H1 (cell line): ENCODE measurements around the gene DGKH. TPM values are rescaled to one million over a fixed set of nuclear protein-coding genes. Genes with fewer than 3 reads are reported as not detected.

Source experiments
- CTCF ChIA-PET: fragments of 300-600 bp; sonication (Branson Sonifier 250); formaldehyde crosslinking; loops from one replicate; lab custom pipeline; 2021; ENCODE audit not compliant: partially characterized antibody; lab: Charles Lee
- POLR2A ChIA-PET: fragments of 300-600 bp; sonication (Branson Sonifier 250); formaldehyde crosslinking; loops from one replicate; lab custom pipeline; 2021; ENCODE audit warnings: inconsistent platforms; ENCODE audit not compliant: partially characterized antibody; lab: Charles Lee
- DNase-seq, 2 experiments: peaks; one replicate each; pipeline versions ENCODE4 v3.0.0 to v3.0.0-alpha.2; 2010 to 2022; ENCODE audit warnings: low spot score in 2 of 2, low read depth in 1 of 2, mixed read lengths in 1 of 2
- FAIRE-seq: peaks from 2 replicates; lab custom pipeline; 2011; peaks lifted over from hg19 to GRCh38; lab: Jason Lieb, UNC
- H2AFZ ChIP-seq: 2 replicates; pipeline ENCODE4 v1.8.1; 2012; ENCODE audit warnings: low read length, inconsistent platforms
- H2AK5ac ChIP-seq: 2 replicates; pipeline ENCODE4 v1.6.1; 2013; ENCODE audit warnings: low read depth, low read length
- H2BK120ac ChIP-seq: replicated peaks from 2 replicates; pipeline ENCODE3; 2013; ENCODE audit warnings: low read depth, low read length, inconsistent platforms
- H2BK12ac ChIP-seq: 2 replicates; pipeline ENCODE4 v1.6.1; 2013; ENCODE audit warnings: low read depth, low read length
- H2BK15ac ChIP-seq: 2 replicates; pipeline ENCODE4 v1.6.1; 2013; ENCODE audit warnings: low read length
- H2BK20ac ChIP-seq: 2 replicates; pipeline ENCODE4 v1.6.1; 2013; ENCODE audit warnings: low read length
- H2BK5ac ChIP-seq: 2 replicates; pipeline ENCODE4 v1.6.1; 2013; ENCODE audit warnings: low read depth, low read length
- H3K14ac ChIP-seq: 2 replicates; pipeline ENCODE4 v1.6.1; 2013; ENCODE audit warnings: inconsistent platforms; ENCODE audit not compliant: insufficient read length
- H3K18ac ChIP-seq: 2 replicates; pipeline ENCODE4 v1.6.1; 2013; ENCODE audit warnings: low read length; ENCODE audit errors: extremely low read depth
- H3K23ac ChIP-seq: 2 replicates; pipeline ENCODE4 v1.6.1; 2013; ENCODE audit warnings: inconsistent platforms; ENCODE audit not compliant: insufficient read length
- H3K23me2 ChIP-seq: 2 replicates; pipeline ENCODE4 v1.6.1; 2013; ENCODE audit warnings: low read depth, low read length
- H3K27ac ChIP-seq: 2 replicates; pipeline ENCODE4 v1.6.1; 2011; ENCODE audit warnings: low read depth, low read length, inconsistent platforms
- H3K27me3 ChIP-seq, 4 experiments: replicated peaks in 1 of 4; 1 replicate in 1 of 4; 2 replicates in 3 of 4; pipeline versions ENCODE4 v1.6.1 to v1.8.1; 2011 to 2013; ENCODE audit warnings: low read length in 3 of 4, mild to moderate bottlenecking in 3 of 4, inconsistent platforms in 2 of 4, mixed read lengths in 2 of 4, moderate library complexity in 1 of 4; ENCODE audit not compliant: control insufficient read depth in 3 of 4, insufficient read depth in 3 of 4; ENCODE audit errors: extremely low read depth in 1 of 4
- H3K36me3 ChIP-seq, 4 experiments: 2 replicates each; pipeline versions ENCODE4 v1.6.1 to v1.8.1; 2011 to 2013; ENCODE audit warnings: mild to moderate bottlenecking in 4 of 4, low read length in 3 of 4, moderate library complexity in 2 of 4, control low read depth in 1 of 4, inconsistent platforms in 1 of 4; ENCODE audit not compliant: insufficient read depth in 4 of 4, control insufficient read depth in 2 of 4
- H3K4ac ChIP-seq: replicated peaks from 2 replicates; pipeline ENCODE3; 2013; ENCODE audit warnings: low read length, low read depth, mixed read lengths, inconsistent platforms; ENCODE audit not compliant: insufficient read length
- H3K4me1 ChIP-seq, 4 experiments: replicated peaks in 1 of 4; 1 replicate in 1 of 4; 2 replicates in 3 of 4; pipeline versions ENCODE4 v1.6.1 to v1.8.1; 2011 to 2013; ENCODE audit warnings: low read length in 3 of 4, inconsistent platforms in 2 of 4, mixed read lengths in 1 of 4; ENCODE audit not compliant: insufficient read depth in 4 of 4, control insufficient read depth in 3 of 4
- H3K4me2 ChIP-seq, 2 experiments: 2 replicates each; pipeline versions ENCODE4 v1.6.1 to v1.8.1; 2011 to 2013; ENCODE audit warnings: low read depth in 2 of 2, low read length in 2 of 2, control low read depth in 1 of 2, inconsistent platforms in 1 of 2, mild to moderate bottlenecking in 1 of 2; ENCODE audit not compliant: insufficient read depth in 1 of 2
- H3K4me3 ChIP-seq, 4 experiments: fragments of 200-600, 300-600 bp in 1 of 4; sonication (generic), shearing (Covaris generic), sonication (Bioruptor Twin) in 1 of 4; 2 replicates each; pipeline versions ENCODE4 v1.5.1 to v1.8.1; 2011 to 2016; ENCODE audit warnings: low read length in 4 of 4, low read depth in 3 of 4, control low read depth in 2 of 4, inconsistent platforms in 2 of 4, mild to moderate bottlenecking in 2 of 4, mixed read lengths in 1 of 4, moderate library complexity in 1 of 4; ENCODE audit not compliant: insufficient read depth in 2 of 4; ENCODE audit errors: extremely low read depth in 1 of 4
- H3K56ac ChIP-seq: replicated peaks from 2 replicates; pipeline ENCODE3; 2013; ENCODE audit warnings: low read depth, mild to moderate bottlenecking, mixed read lengths, low read length, inconsistent platforms; ENCODE audit not compliant: insufficient read length
- H3K79me1 ChIP-seq: 2 replicates; pipeline ENCODE4 v1.6.1; 2013; ENCODE audit warnings: low read depth, low read length, control low read depth
- H3K79me2 ChIP-seq, 2 experiments: 2 replicates each; pipeline versions ENCODE4 v1.6.1 to v1.8.1; 2012 to 2013; ENCODE audit warnings: low read length in 2 of 2, mild to moderate bottlenecking in 2 of 2, inconsistent platforms in 1 of 2; ENCODE audit not compliant: insufficient read depth in 2 of 2, control insufficient read depth in 1 of 2
- H3K9ac ChIP-seq, 4 experiments: replicated peaks in 1 of 4; 1 replicate in 1 of 4; 2 replicates in 3 of 4; pipeline versions ENCODE4 v1.6.1 to v1.8.1; 2011 to 2013; ENCODE audit warnings: low read depth in 3 of 4, low read length in 3 of 4, control low read depth in 2 of 4, mild to moderate bottlenecking in 2 of 4, moderate library complexity in 2 of 4, inconsistent platforms in 1 of 4; ENCODE audit errors: extremely low read depth in 1 of 4
- H3K9me3 ChIP-seq, 2 experiments: 2 replicates each; pipeline versions ENCODE4 v1.6.1 to v1.8.1; 2012 to 2013; ENCODE audit warnings: mild to moderate bottlenecking in 2 of 2, moderate library complexity in 2 of 2, control low read depth in 1 of 2, inconsistent platforms in 1 of 2, low read depth in 1 of 2, low read length in 1 of 2, mixed read lengths in 1 of 2; ENCODE audit not compliant: insufficient read depth in 2 of 2
- H4K20me1 ChIP-seq, 2 experiments: replicated peaks in 1 of 2; 2 replicates each; pipeline versions ENCODE3 to v1.8.1; 2011 to 2013; ENCODE audit warnings: inconsistent platforms in 2 of 2, low read length in 2 of 2, mild to moderate bottlenecking in 1 of 2; ENCODE audit not compliant: insufficient read depth in 2 of 2, control insufficient read depth in 1 of 2
- H4K5ac ChIP-seq: 2 replicates; pipeline ENCODE4 v1.6.1; 2013; ENCODE audit warnings: low read length, low read depth, mixed read lengths, inconsistent platforms; ENCODE audit not compliant: insufficient read length
- H4K8ac ChIP-seq: 2 replicates; pipeline ENCODE4 v1.8.0; 2013; ENCODE audit warnings: mild to moderate bottlenecking, moderate library complexity, low read length, inconsistent platforms; ENCODE audit not compliant: insufficient read depth; ENCODE audit errors: extremely low read depth
- H4K91ac ChIP-seq: replicated peaks from 2 replicates; pipeline ENCODE3; 2013; ENCODE audit warnings: low read length, mixed read lengths, inconsistent platforms; ENCODE audit not compliant: insufficient read length
- CEBPB ChIP-seq: IDR thresholded peaks from 2 replicates; pipeline ENCODE4 v1.6.1; 2012; ENCODE audit warnings: low read depth, low read length
- KDM1A ChIP-seq: fragments of 200-600, 300-600 bp; sonication (generic); IDR thresholded peaks from 2 replicates; pipeline ENCODE4 v1.7.1; 2016; ENCODE audit warnings: mild to moderate bottlenecking, low read length, borderline replicate concordance
- SIN3A ChIP-seq, 2 experiments: IDR thresholded peaks in 1 of 2; conservative IDR thresholded peaks in 1 of 2; 2 replicates each; pipeline ENCODE4 v1.6.1; 2011 to 2012; ENCODE audit warnings: low read length in 2 of 2, improper control_type of control experiment in 1 of 2, low read depth in 1 of 2, mild to moderate bottlenecking in 1 of 2
- WGBS, 2 experiments: shearing (Covaris generic) in 1 of 2; methylation state at CpG; one replicate each; pipeline versions ENCODE4 v1.1.6 to v1.1.7; 2013 to 2015; ENCODE audit warnings: low lambda C conversion rate in 2 of 2, mixed read lengths in 2 of 2, inconsistent platforms in 1 of 2, low coverage in 1 of 2, missing lambda C conversion rate in 1 of 2; ENCODE audit not compliant: insufficient replicate concordance in 2 of 2, insufficient coverage in 1 of 2, insufficient read length in 1 of 2; ENCODE audit errors: extremely low coverage in 1 of 2, missing lambda C conversion rate in 1 of 2; 5-methylcytosine and 5-hydroxymethylcytosine counted together
- polyA plus RNA-seq, 7 experiments: library from polyadenylated mRNA; depleted of rRNA in 3 of 7; stranded (reverse) in 5 of 7; unstranded in 2 of 7; fragments of >200 nt in 5 of 7; fragments of 200-250 nt in 2 of 7; gene quantifications; 1 replicate in 5 of 7; 2 replicates in 1 of 7; 4 replicates in 1 of 7; pipeline versions ENCODE4 v1.2.1 to v1.2.3, GENCODE V29; 2011 to 2013; ENCODE audit warnings: missing spikeins in 2 of 7, mixed read lengths in 2 of 7
- total RNA-seq: library from RNA; stranded (reverse); fragmentation: NEBNext Ultra II Directional; extraction: Animal tissue kit (Norgen Biotek cat#: 25700); gene quantifications from 2 replicates; pipeline ENCODE4 v1.2.1, GENCODE V29; 2021
- TF ChIP-seq, protein P1 (sequence below): IDR thresholded peaks from 2 replicates; pipeline ENCODE4 v1.6.1; 2011; ENCODE audit warnings: low read depth, mild to moderate bottlenecking, low read length; ENCODE audit not compliant: insufficient read depth

The DGKH gene
- total and polyA plus RNA-seq, 2 of the 8 experiments (the other 6 are each of a cell fraction or from before 2014, with no cell fraction given) = 2.1 to 7.9 TPM

DNA sequence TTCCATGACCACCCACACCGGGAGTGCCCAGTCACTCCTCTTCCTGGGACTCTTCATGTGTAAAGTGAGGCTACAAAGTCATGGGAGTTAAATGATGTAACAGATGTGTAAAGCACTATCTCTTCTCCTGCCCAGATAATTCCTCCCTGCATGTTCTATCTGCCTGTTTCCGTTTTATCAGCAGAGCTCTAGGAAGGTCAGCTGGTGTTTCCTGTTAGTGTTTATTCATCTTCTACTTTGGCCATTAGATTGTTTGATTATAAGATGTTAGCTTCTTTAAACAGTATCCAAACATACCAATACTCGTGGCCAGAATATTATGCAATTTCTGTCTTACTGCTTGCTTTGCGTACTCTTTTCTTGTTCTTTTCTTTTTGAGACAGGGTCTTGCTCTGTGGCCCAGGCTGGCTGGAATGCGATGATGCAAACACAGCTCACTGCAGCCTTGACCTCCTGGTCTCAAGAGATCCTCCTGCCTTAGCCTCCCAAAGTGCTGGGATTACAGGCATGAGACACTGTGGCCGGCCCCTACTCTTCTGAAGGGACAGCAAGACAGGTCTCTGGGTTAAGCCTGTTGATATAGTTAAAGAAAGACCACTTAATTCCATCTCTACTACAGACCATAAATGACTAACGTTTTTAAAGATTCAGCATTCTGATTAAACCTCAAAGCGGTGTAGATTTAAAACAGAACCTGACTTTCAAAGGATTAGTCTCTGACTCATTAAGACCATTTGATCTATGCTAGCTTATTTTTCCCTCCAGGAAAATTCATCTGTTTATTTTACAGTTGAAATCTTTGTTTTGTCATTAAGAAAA, 126.1 kb downstream of the DGKH start:
- 87% methylated on average over 8 of the region's 8 CpGs; no CpG with 5 or more reads in 1 of the 2 experiments for WGBS, 2 experiments
- Histone ChIP-seq H2BK20ac (no peak overlapping the region), H3K4me2 (no peak overlapping the region), H3K9me3 (no peaks in the 10 kb centered on the region), H3K79me1 (no peaks in the 10 kb centered on the region), H2BK12ac (no peak overlapping the region), H3K23ac (no peak overlapping the region), H2BK5ac (no peak overlapping the region), H4K5ac (no peak overlapping the region), H3K79me2 (no peaks in the 10 kb centered on the region), H4K20me1 (no peaks in the 10 kb centered on the region), H3K27me3 (peaks cover 0 to 6% (median 2%) of the 10 kb centered on the region in 4 experiments; a peak in 4 of 7 replicates), H3K27ac (no peak overlapping the region), H2AFZ (no peak overlapping the region), H3K23me2 (no peaks in the 10 kb centered on the region; the same call in 1 of the 2 replicates), H3K14ac (no peak overlapping the region), H3K36me3 (peaks cover 0 to 8% (median 0%) of the 10 kb centered on the region in 4 experiments; a peak in 1 of 8 replicates), H4K91ac (no peak overlapping the region), H3K9ac (no peak overlapping the region), H3K56ac (no peak overlapping the region), H2AK5ac (no peak overlapping the region), H2BK120ac (no peak overlapping the region), H2BK15ac (no peak overlapping the region), H4K8ac (no peak overlapping the region), H3K4me3 (no peak overlapping the region), H3K18ac (no peak overlapping the region), H3K4me1 (peaks cover 0 to 5% (median 0%) of the 10 kb centered on the region in 4 experiments; a peak in 2 of 7 replicates), H3K4ac (no peak overlapping the region)
- ChIA-PET POLR2A (no interaction called here), CTCF (interaction anchor here (0.7 kb wide), 1 partner anchor 170 kb away, joined by 3 read pairs; no protein-coding TSS in a partner anchor)
- no peak for DNase-seq
- FAIRE-seq = no peak
- no peak for TF ChIP-seq SIN3A (conservative IDR thresholded peaks at IDR 0.05 in 1 of 2, IDR thresholded peaks at IDR 0.05 in 1 of 2; ENCODE audit: low read depth in 1 of 2, low read length in 2 of 2)
- TF ChIP-seq KDM1A = peak; percentile 87; the same call in 1 of the 2 replicates
- TF ChIP-seq, protein P1, sequence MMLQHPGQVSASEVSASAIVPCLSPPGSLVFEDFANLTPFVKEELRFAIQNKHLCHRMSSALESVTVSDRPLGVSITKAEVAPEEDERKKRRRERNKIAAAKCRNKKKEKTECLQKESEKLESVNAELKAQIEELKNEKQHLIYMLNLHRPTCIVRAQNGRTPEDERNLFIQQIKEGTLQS = 0 out of 2 replicates have a peak, but pooled peaks have one; percentile 43
- TF ChIP-seq CEBPB = peak; percentile 44; the same call in 1 of the 2 replicates
